Ovary (tissue), 3 donors: ENCODE results near the gene POLR2E.

Experiments used
- POLR2A ChIP-seq: fragments of 450-650 bp; IDR thresholded peaks from one replicate; pipeline ENCODE4 v1.6.1; 2017; ENCODE audit warnings: antibody characterized with exemption, mild to moderate bottlenecking, moderate library complexity
- TF ChIP-seq, protein P1 (sequence below), 3 donors: fragments of 450-650 bp in 2 of 3; fragments of 200-600 bp in 1 of 3; IDR thresholded peaks; one replicate each; pipeline versions ENCODE4 v1.5.1 to v1.8.0; 2016 to 2022; ENCODE audit warnings: antibody characterized with exemption in 3 of 3, mild to moderate bottlenecking in 1 of 3
- donor health status: DM: no; HTN: no; CAD: no.

DNA sequence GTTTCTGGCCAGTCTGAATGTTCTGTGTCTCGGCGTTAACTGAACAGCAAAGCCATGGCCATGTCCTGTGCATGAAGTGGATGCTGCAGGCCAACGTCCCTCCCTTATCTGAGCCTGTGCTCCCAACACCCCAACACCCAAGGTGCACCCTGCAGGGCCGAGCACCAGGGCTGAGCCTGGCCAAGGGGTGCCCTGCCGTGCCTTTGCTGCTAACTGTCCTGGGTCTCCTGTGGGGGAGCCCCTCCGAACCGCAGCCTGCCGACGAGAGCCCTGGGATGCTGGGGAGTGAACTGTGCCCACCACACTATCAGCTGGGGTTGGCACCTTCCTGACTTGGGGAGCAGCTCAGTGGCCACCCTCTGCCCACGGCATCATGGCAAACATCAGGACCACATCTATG, 26.2 kb upstream of the POLR2E start:
- TF ChIP-seq, protein P1, sequence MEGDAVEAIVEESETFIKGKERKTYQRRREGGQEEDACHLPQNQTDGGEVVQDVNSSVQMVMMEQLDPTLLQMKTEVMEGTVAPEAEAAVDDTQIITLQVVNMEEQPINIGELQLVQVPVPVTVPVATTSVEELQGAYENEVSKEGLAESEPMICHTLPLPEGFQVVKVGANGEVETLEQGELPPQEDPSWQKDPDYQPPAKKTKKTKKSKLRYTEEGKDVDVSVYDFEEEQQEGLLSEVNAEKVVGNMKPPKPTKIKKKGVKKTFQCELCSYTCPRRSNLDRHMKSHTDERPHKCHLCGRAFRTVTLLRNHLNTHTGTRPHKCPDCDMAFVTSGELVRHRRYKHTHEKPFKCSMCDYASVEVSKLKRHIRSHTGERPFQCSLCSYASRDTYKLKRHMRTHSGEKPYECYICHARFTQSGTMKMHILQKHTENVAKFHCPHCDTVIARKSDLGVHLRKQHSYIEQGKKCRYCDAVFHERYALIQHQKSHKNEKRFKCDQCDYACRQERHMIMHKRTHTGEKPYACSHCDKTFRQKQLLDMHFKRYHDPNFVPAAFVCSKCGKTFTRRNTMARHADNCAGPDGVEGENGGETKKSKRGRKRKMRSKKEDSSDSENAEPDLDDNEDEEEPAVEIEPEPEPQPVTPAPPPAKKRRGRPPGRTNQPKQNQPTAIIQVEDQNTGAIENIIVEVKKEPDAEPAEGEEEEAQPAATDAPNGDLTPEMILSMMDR (IDR thresholded peaks at IDR 0.05) = no peak
- TF ChIP-seq POLR2A = no peak
